Measurements from ENCODE around the gene CREM. TPM values are rescaled to one million over a fixed set of nuclear protein-coding genes. Genes with fewer than 3 reads are reported as not detected.

Gene CREM
- polyA plus RNA-seq, 5 donors = 34.1 to 41.1 (median 38.0) TPM

Other genes with a start within 250 kb of the CREM start
- 10 to 100 TPM; 32.2 to 47.4 (median 39.8) TPM for gene CUL2, start 36.5 kb upstream of the CREM start, polyA plus RNA-seq (ENCODE audit: insufficient read depth in 1 of 5, insufficient read length in 5 of 5, low replicate concordance in 1 of 5)
- 10 to 100 TPM; 75.0 to 89.0 (median 84.9) TPM for gene CCNY, start 209.7 kb downstream of the CREM start, polyA plus RNA-seq (ENCODE audit: insufficient read depth in 1 of 5, insufficient read length in 5 of 5, low replicate concordance in 1 of 5)

Data from right lung (tissue), 5 donors.